ENCODE measurements around the gene N4BP2L2. TPM values are rescaled to one million over a fixed set of nuclear protein-coding genes. Genes with fewer than 3 reads are reported as not detected.

The N4BP2L2 gene
- total and polyA plus RNA-seq, 2 of the 8 experiments (the other 6 are each of a cell fraction or from before 2014, with no cell fraction given), result 14.6 to 67.6 TPM

GRCh38 chr13:32577032-32577431 lies 38.4 kb upstream of the N4BP2L2 start:
- Histone ChIP-seq H3K23me2 (ENCODE audit: low read depth, low read length) (no peaks in the 10 kb centered on the region), H4K8ac (ENCODE audit: extremely low read depth, insufficient read depth, low read length) (no peak overlapping the region), H3K23ac (ENCODE audit: insufficient read length) (no peak overlapping the region), H2BK5ac (ENCODE audit: low read depth, low read length) (no peak overlapping the region), H3K4ac (replicated peaks; ENCODE audit: insufficient read length, low read depth, low read length) (no peak overlapping the region), H3K79me1 (ENCODE audit: low read depth, low read length) (no peaks in the 10 kb centered on the region), H3K79me2 (ENCODE audit: control insufficient read depth in 1 of 2, insufficient read depth in 2 of 2, low read length in 2 of 2) (no peaks in the 10 kb centered on the region), H3K14ac (ENCODE audit: insufficient read length) (no peak overlapping the region), H2BK120ac (replicated peaks; ENCODE audit: low read depth, low read length) (no peak overlapping the region), H3K27me3 (replicated peaks in 1 of 4; ENCODE audit: control insufficient read depth in 3 of 4, extremely low read depth in 1 of 4, insufficient read depth in 3 of 4, low read length in 3 of 4) (no peaks in the 10 kb centered on the region), H2BK20ac (ENCODE audit: low read length) (no peak overlapping the region), H2BK15ac (ENCODE audit: low read length) (no peak overlapping the region), H3K18ac (ENCODE audit: extremely low read depth, low read length) (no peak overlapping the region), H3K56ac (replicated peaks; ENCODE audit: insufficient read length, low read depth, low read length) (no peak overlapping the region), H3K9ac (replicated peaks in 1 of 4; ENCODE audit: extremely low read depth in 1 of 4, low read depth in 3 of 4, low read length in 3 of 4) (no peak overlapping the region), H4K5ac (ENCODE audit: insufficient read length, low read depth, low read length) (no peak overlapping the region), H3K4me1 (replicated peaks in 1 of 4; ENCODE audit: control insufficient read depth in 3 of 4, insufficient read depth in 4 of 4, low read length in 3 of 4) (no peaks in the 10 kb centered on the region), H3K27ac (ENCODE audit: low read depth, low read length) (no peak overlapping the region), H3K9me3 (ENCODE audit: insufficient read depth in 2 of 2, low read depth in 1 of 2, low read length in 1 of 2) (peaks cover 12 to 13% of the 10 kb centered on the region in 2 experiments), H2AK5ac (ENCODE audit: low read depth, low read length) (no peak overlapping the region), H3K4me3 (ENCODE audit: extremely low read depth in 1 of 4, insufficient read depth in 2 of 4, low read depth in 3 of 4, low read length in 4 of 4) (no peak overlapping the region), H3K36me3 (ENCODE audit: control insufficient read depth in 2 of 4, insufficient read depth in 4 of 4, low read length in 3 of 4) (no peaks in the 10 kb centered on the region), H4K91ac (replicated peaks; ENCODE audit: insufficient read length, low read length) (no peak overlapping the region), H2AFZ (ENCODE audit: low read length) (no peak overlapping the region), H4K20me1 (replicated peaks in 1 of 2; ENCODE audit: control insufficient read depth in 1 of 2, insufficient read depth in 2 of 2, low read length in 2 of 2) (no peaks in the 10 kb centered on the region), H2BK12ac (ENCODE audit: low read depth, low read length) (no peak overlapping the region), H3K4me2 (ENCODE audit: insufficient read depth in 1 of 2, low read depth in 2 of 2, low read length in 2 of 2) (no peak overlapping the region)
- no peak for FAIRE-seq
- ChIA-PET POLR2A (ENCODE audit: partially characterized antibody) (no interaction called here), CTCF (ENCODE audit: partially characterized antibody) (no interaction called here)
- TF ChIP-seq TAF7 (optimal IDR thresholded peaks at IDR 0.05; ENCODE audit: borderline replicate concordance, low read depth, low read length) (no peak), BRCA1 (IDR thresholded peaks at IDR 0.05; ENCODE audit: low read depth, low read length) (no peak), BACH1 (IDR thresholded peaks at IDR 0.05; ENCODE audit: low read length) (no peak), E2F6 (IDR thresholded peaks at IDR 0.05) (no peak), SIN3A (conservative IDR thresholded peaks at IDR 0.05 in 1 of 2, IDR thresholded peaks at IDR 0.05 in 1 of 2; ENCODE audit: low read depth in 1 of 2, low read length in 2 of 2) (no peak)
- WGBS, 2 experiments (ENCODE audit: extremely low coverage in 1 of 2, insufficient coverage in 1 of 2, insufficient read length in 1 of 2, insufficient replicate concordance in 2 of 2, low coverage in 1 of 2, low lambda C conversion rate in 2 of 2, missing lambda C conversion rate in 1 of 2), result 93% methylated on average over 3 of the region's 3 CpGs; no CpG with 5 or more reads in 1 of the 2 experiments
- no peak for DNase-seq (ENCODE audit: low read depth in 1 of 2, low spot score in 2 of 2)
